DOHH2 (cell line): ENCODE measurements around the gene UPF2.

Experiments used
- EZH2phosphoT487 ChIP-seq: fragments of 200-600 bp; sonication (generic); IDR thresholded peaks from 2 replicates; pipeline ENCODE4 v1.6.1; 2017; ENCODE audit warnings: borderline replicate concordance, mild to moderate bottlenecking, antibody characterized with exemption, low read length, moderate library complexity, mixed read lengths
- TF ChIP-seq, protein P1 (sequence below): fragments of 200-600 bp; sonication (generic); IDR thresholded peaks from one replicate; pipeline ENCODE4 v1.5.1; 2014; ENCODE audit warnings: antibody characterized with exemption, mild to moderate bottlenecking, low read depth, low read length; ENCODE audit not compliant: poor library complexity, severe bottlenecking

DNA sequence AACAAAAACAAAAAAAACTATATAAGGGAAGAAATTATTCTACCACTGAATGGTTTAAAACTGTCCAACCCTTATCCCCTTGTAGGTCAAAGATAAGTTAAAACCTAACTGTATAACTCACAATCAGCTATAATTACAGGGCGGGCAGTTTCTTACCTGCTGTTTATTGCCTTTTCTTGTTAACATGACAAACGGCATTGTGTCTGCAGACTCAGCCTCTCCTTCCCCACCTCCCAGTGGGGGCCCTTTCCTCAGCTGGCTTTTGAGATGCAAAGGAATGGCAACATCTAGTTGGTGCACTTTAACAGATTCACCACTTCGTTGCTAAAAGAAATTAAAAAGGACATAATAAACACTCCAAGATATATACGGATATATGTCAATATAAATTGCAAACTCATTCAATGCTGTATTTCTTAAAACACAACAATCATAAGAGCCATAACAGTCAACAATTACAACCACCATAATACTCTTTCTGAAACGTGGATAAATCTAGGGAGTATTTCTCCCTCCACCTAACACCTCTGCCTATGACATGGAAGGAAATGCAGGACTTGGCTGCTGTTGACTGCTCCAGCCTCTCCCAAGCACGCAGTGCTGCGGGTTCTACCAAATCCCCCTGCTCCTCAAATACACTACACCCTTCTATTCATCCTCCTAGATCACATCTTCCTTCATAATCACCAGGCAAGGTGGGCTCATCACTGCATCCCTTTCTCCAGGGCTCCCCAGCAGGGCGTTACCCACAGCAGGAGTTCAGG is 106.0 kb downstream of the UPF2 start:
- no peak for TF ChIP-seq EZH2phosphoT487
- TF ChIP-seq, protein P1, sequence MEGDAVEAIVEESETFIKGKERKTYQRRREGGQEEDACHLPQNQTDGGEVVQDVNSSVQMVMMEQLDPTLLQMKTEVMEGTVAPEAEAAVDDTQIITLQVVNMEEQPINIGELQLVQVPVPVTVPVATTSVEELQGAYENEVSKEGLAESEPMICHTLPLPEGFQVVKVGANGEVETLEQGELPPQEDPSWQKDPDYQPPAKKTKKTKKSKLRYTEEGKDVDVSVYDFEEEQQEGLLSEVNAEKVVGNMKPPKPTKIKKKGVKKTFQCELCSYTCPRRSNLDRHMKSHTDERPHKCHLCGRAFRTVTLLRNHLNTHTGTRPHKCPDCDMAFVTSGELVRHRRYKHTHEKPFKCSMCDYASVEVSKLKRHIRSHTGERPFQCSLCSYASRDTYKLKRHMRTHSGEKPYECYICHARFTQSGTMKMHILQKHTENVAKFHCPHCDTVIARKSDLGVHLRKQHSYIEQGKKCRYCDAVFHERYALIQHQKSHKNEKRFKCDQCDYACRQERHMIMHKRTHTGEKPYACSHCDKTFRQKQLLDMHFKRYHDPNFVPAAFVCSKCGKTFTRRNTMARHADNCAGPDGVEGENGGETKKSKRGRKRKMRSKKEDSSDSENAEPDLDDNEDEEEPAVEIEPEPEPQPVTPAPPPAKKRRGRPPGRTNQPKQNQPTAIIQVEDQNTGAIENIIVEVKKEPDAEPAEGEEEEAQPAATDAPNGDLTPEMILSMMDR = no peak
